GM18498 (cell line): Measurements from ENCODE around the gene CCNK.

Source experiments
- ATAC-seq: cut with Tn5 transposase; IDR thresholded peaks from one replicate; pipeline ENCODE4 v1.9.1; 2021; ENCODE audit warnings: mild to moderate bottlenecking, moderate library complexity; ENCODE audit not compliant: unreplicated experiment

Gene CCNK

DNA sequence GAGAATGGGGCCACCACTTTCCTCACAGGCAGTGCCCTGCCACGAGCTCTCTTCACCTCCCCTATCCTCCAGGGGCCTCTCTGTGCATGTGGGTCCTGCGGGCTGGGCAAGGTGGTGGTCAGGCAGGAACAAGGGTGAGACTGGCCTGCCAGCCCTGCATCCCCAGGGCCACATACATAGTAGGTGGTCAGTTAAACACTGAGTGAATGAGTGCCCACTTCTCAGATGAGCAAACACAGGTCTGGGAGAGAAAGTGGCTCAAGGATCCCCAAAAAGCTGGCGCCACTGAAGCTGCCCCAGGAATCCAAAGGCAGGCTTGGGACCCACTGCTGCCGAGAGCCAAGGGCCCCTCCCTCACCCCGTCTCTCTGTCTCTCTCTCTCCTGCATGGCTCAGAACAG, 51.1 kb downstream of the CCNK start:
- no peak for ATAC-seq

DNA sequence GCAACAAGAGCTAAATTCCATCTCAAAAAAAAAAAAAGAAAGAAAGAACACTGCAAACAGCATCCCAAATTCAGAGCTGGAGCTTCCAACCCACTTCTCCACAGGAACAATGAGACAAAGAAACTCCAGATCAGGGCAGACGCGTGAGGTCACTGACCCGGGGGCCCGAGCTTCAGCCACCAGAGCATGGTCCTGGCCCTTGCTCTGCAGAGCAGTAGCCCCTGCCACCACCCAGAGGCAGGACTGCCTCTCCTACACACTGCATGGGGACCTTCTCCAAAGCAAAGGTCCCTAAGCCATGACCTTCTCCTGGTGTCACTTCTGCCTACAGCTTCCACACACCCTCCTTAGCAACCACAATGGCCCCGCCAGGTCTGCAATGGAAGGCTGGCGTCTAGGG, 53.1 kb downstream of the CCNK start:
- no peak for ATAC-seq

DNA sequence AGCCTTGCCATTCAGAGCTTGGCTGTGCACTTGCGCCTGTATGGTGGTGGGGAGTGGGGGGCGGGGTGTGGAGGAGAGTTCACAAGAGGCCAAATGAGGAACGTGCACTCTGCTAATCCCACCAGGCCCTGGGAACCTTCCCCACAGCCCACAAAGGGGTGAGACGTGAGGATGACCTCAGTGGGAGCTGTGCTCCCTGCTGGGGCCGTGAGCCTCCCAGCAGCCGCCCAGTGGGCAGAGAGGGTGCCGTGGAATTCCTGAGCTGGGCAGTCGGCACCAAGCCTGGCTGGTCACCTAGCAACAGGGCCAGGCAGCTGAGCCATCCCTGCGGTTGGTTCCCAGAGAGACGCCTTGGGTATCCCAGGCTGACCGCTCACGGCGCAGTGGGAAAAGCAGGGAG, 53.7 kb downstream of the CCNK start:
- no peak for ATAC-seq

DNA sequence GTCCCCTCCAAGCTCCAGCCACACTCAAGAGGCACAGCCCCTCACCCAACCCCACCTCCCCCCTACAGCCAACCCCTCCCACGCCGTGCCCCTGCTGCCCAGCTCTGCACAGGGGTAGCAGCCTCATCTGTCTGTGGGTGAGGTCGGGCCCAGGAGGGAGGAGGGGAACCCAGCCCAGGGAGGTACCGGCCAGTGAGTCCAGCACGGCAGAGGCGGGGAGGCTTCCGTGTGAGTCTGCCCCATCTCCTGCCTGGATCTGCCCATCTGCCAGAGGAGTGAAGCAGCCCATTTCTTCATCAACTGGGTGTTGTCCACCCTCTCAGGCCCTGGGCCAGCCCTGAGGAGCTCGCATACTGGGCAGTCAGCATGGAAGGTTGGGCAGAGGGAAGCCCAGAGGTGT, 54.2 kb downstream of the CCNK start:
- no peak for ATAC-seq

DNA sequence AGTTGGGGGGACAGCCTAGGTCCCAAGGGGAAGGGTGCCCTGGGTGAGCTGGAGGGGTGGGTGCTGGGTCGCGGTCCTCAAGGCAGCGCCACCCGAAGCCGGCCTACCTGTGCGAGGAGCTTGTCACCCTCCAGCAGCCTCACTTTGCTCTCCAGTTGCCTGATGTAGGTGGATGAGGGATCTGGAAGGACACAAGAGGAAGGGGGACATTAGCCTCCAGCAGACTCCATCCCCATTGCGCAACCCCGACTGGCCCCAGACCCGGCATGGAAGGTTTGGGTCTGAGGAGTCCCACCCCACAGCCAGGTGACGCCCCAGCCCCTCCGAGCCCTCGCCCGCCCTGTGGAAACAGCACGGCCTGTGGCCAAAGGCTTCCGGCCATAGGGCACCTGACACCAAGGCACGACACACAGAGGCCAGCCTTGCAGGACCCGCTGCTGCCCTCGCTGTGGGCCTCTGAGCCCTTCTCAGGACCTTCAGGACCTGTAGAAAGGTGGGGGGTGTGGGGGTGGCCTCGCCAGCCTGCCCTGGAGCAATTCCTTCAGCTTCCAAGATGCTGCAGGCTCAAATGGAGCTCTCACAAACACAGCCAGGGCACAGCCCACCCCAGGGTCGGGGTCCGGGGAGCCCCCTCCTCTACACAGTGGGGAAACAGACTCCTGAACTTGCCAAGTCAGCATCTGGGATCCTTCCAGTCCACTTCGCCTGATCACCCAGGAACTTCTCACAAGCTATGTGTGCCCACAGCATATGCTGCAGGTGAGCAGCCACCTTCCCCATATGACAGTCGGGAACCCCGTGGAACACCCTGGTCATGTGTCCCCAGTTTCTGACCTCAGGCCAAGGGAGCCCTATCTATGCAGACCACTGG, 54.9 kb downstream of the CCNK start:
- ATAC-seq, result no peak

DNA sequence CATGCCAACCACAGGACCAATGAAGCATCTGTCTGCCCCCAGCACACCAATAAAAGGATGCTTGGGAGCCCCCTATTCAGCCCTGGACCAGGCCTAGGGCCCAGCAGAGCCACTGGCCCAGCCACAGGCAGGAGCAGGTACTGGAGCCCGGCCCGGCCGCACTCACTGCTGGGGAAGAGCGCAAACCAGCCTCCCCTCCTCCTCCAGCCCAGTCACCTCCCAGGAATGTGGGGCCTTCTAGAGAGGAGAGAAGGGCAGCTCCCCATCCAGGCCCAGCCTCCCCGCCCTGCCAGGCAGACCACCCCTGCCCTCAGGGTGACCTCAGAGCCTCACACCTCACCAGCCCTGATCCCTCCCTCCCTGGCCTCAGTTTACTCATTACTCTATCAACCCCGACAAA, 56.2 kb downstream of the CCNK start:
- ATAC-seq, result no peak

DNA sequence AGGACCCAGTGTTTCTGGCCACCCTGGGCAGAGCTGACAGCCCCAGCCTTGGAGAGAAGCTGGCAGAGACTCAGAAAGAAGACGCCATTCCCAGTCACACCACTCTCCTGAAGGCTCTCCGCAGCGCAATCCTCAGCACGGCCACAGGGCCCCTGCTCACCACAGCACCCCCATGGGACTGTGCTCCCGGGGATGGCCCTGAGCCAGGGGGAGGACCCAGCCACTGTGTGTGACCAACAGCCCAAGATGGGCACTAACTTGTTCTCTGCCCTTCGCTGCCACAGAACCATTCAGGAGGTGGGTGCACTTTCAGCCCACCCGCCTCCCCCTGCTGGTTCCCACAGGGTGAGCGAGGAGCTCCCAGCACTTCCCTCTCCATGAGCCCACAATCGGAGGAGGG, 57.1 kb downstream of the CCNK start:
- no peak for ATAC-seq

DNA sequence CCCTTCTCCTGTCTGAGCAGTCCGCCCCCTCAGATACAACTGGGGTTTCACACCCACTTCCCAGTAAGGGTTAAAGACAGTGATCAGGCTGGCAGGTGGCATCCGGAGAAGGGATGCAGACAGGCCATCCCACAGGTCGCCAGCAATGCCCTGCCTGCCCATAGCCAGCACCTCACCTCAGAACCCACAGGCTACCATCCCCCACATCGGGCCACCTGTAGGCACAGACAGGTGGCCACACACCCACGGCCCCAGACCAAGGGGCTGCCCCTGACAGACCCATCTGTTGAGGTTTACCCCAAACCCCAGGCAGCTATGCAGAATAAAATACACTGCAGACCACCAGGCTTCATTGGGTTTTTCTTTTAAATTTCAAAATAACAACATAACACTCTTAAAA, 57.5 kb downstream of the CCNK start:
- ATAC-seq, result no peak

DNA sequence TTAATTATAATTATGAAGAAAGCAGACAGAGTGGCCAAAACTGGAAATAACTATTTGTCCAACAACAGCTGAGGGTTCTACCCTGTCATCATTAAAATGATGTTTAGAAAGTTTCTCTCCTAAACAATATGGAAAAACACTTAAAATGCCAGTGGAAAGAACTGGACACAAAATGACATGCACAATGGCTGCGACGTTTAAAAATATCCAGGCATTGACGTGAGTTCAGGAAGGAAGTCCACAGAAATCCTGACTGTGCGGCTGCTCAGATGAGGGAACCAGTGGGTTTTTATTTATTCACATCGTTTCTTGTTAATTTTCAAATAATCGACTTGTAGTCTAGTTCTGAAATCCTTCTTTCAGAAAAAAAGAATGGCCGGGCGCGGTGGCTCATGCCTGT, 58.3 kb downstream of the CCNK start:
- no peak for ATAC-seq

DNA sequence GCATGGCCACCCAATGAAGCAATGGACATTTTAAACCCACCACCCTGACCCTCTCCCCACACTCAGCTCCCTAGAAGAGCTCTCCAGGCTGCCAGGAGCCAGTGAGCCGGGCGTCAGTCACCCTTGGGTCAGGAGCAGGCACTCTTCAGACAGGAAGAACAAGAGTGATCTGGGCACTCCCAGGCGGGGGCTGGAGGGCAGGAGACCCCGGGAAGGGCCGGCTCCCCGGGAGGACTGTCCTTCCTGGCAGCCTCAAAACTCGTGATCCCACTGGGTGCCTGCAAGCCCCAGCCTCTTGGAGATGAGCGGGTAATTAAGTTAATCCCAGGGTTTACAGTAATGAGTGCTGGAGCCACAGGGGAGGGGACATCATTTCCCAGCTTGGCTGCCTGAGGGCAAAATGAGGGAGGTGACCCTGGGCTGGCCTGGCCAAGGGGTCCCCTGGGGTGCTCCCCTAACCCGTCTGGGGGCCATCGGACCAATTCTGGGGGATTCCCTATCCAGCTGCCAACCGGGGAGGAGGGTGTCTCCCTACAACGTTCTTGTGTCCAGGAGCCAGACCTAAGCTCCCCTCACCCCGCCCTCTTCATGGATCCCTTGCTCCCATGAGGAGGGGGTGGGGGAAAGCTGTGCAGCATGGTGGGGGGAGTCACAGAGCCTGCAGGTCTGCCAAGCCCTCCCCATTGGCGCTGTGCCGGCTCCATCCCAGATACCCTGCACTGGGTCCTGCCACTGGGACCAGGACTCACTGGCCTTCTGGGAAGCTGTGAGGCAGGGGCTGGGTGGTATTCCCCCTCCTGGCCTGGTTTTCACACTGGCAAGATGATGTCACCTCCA, 59.2 kb downstream of the CCNK start:
- no peak for ATAC-seq

DNA sequence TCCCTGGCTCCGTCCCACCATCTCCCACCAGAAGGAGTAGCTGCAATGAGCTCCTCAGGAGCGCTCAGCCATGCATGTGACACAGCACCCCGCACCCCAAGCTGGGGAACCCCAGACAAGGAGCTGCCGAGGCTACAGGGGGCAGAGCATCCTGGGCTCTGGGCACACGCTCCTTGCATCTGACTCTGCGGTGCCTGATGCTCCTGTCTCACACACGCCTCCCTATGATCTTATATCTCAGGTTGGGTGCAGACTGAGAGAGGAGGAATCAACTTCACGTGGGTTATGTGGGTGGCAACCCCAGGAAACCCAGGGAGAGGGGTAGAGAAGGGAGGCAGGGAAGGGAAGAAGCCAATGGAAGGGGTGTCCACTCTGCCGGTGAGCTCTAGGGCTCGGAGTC, 60.0 kb downstream of the CCNK start:
- no peak for ATAC-seq

DNA sequence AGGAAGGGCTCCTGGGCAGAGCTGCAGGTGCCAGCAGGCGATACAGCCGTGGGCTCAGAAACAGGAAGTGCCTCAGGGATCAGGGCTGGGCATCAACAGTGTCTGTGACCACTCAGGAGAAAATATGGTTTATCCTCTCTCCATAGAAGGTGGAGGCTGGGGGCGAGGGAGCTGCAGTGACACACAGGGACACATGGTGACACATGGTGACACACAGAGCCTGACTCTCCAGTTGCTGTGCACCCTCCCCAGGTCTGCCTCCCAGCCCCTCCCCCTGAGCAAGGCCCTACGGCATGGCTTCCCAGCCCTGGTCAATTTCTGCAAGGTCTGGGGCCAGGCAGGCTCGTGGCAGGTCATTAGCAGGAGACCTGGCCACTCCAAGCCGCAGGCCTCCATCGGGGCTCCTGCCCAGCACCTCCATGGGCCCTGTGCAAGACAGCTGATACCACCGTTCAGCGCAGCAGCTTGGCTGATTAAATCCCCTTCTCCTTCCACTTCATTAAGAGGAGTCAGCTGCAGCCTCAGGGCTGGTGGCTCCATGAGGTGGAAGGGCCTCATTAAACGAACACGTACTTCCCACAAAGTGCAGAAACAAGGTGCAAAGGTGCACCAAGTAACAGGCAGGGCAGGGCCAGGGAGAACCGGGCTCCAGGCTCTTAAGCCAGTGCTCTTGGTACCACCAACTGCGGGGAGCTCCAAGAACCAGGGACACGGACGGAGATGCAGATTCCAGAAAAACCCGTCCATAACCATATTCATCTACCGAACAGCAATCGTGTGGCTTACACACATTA, 60.7 kb downstream of the CCNK start:
- no peak for ATAC-seq

DNA sequence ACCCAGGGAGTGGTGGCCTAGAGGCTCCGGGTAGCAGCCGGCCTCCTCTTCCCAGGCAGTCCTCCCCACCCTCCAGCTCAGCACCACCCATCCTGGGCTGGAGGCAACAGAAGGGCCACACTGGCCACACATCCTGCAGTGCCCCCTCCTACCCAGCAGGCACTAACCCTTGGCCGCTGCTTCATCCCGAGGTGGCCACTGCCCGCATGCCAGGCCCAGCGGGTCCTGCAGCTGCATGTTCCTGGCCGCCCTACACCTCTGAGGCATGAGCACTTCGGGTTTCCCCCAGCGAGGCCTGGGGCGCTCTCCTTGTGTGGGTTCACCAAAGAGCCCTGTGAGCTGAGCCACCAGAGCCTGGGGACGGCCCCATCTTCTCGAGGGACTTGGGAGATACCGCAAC, 61.4 kb downstream of the CCNK start:
- ATAC-seq, result no peak

DNA sequence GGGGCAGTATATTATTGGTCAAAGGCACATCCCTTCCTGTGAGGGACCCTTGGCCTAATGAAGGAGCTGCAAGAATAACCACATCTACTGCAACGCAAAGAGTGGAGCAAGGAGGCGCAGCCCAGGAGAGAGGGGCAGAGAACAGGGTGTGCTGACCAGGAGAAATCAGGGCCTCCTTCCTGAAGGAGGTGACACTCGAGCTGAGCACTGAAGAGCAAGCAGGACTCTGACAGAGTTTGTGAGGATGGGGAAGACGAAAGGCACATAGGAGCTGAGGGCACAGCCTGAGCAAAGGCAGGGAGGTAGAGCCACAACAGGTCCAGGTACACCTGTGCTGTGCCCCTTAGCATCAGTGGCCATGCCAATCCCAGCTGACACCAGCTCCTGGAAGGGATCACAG, 62.2 kb downstream of the CCNK start:
- ATAC-seq, result no peak

DNA sequence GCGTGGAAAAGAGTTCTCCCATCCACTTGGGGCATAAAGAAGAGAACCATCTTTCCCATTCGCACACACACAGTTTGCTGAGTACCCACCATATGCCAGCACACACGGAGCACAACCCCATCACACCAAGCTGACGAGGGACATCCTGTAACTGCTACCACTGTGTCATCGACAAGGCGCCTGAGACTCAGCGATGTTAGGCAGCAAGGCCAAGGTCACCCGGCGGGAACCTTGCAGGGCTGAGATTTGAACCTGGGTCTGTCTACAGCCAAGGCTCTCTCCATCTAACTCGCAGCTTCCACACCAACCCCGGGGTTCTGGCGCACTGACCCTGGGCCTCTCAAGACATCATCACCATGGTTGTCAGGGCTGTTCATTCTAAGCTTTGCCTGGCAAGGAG, 62.8 kb downstream of the CCNK start:
- no peak for ATAC-seq

DNA sequence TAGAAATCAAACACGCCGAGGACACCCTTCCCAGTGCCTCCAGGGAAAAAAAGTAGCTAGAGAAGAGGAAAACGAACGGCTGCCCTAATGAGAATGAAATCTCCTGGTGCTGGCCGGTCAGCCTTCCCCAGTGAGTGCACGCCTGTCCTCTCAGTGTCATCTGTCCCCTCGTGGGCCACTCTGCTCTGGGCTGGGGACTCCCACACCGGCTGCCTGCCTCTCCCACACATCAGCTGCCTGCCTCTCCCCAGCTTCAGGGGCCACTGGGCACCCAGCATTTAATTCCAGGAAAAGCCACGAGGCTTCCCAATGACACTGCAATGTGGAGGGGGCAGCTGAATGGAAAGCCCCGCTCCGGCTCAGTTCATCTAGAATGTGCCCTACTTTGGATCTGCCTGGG, 63.8 kb downstream of the CCNK start:
- ATAC-seq, result no peak

DNA sequence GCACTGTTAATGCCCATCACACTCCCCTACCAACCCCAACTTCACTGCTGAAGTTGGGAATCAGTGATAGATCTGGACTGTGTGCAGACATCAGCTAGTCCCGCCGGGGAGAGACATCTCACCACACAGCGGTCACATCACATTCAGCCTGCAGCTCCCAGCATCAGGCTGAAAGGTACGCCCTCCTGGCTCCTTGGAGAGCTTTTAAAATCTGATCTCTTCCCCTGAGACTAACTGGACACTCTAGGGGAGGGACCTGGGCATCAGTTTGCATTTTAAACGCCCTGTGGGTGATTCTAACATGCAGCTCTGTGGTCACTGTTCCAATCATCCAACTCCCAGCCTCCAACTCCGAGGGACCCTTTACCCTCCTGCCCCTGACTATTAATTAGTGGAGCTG, 64.4 kb downstream of the CCNK start:
- no peak for ATAC-seq

DNA sequence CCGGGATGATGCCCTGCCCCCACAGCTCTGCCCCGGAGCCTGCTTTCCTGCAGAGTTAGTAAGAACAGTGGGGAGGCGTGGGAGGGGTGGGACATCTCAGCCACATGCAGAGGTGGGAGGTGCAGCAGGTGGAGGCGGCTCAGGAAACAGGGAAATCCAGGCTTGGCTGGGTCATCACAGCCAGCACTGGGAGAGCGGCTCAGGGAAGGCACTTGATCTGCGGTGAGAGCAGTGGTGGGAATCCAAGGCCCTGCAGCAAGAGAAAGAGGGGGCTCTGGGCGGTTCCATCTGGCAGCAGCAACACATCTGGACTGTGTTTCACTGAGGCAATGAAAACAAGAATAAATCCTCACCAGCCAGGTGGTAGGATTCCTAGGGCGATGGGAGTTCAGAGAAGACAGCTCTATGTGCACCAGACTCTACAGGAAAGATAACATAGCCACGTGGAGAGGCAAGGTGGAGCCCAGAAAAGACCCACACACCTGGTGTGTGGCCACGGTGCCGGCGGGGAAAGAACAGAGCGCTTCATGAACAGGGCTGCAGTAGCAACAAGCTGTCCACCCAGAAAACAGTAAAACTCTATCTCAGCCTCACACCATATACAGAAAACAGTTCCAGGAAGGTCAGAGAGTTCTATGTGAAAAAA, 65.1 kb downstream of the CCNK start:
- no peak for ATAC-seq

DNA sequence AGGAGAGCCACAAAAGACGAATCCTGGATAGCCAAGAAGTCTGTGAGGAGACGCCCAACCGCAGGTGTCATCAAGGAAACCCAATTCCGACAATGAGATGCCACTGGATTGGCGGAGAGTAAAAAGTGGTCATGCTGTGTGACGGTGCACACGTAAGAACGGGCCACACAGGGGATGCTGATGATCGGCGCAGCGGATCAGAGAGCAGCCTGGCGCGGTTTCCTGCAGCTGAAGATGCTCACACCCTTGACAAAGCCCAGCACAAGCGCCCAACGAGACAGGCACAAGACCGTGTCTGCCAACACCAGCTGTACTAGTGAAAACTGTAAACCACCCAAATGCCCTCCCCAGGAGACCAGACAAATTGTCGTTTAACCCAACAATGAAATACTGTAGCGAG, 67.0 kb downstream of the CCNK start:
- ATAC-seq, result no peak

DNA sequence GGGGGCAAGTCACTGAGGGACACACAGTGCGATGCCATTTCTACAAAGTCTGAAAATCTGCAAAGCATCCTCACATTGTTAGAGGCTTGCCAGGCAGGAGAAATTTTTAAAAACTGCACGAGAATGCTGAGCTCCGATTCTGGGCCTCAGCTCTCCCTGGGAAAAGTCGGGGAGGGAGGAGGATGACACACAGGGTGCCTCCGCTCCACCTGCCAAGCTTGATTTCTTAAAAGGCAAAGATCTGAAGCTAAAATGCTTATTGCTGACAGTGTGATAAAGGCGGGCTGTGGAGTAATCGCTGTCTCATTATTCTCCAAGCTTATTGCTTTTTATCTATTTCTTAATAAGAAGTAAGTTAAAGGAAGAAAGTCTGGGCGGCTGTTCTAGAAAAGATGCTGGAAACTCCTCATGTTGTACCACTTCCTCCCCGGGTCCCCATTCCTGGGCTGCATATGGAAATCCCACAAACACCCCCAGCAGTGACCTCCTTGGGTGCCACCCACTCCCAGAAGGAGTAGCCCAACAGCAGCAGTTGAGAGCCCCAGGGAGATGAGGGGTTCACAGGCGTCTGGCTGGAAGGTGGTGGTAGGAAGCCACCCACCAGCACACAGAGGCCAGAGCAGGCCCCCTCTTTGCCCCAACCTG, 67.8 kb downstream of the CCNK start:
- no peak for ATAC-seq

DNA sequence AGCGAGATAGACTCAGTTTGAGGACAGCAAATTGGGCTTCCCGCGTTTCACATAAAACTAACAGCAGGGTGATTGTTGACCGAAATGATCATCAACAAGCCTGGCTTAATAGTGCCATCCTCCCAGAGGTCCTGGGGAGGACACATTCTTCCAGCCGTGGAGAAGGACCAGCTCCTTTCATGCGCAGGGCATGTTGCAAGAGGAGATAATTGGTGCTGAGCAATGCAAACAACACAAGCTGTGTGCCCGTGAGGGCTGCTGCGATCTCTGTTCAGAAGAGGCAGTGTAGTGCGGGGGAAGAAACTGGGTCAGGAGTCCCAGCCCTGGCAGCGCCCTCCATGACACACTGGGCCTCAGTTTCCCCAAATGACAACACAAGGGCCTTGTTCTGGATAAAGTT, 68.5 kb downstream of the CCNK start:
- no peak for ATAC-seq
